Effector memory CD4-positive, alpha-beta T cell (primary cell): Measurements from ENCODE around the gene CTCF.

Experiments
- DNase-seq, 3 donors: peaks; one replicate each; pipeline ENCODE4 v3.0.0-alpha.2; 2020
- H3K27ac ChIP-seq: 2 replicates; pipeline ENCODE4 v1.7.0; 2013; ENCODE audit warnings: mild to moderate bottlenecking, low read length, moderate library complexity; ENCODE audit not compliant: insufficient read depth, poor library complexity, severe bottlenecking
- H3K27me3 ChIP-seq: replicated peaks from 2 replicates; pipeline ENCODE4 v1.7.0; 2013; ENCODE audit warnings: mild to moderate bottlenecking, low read length; ENCODE audit not compliant: insufficient read depth, control insufficient read depth, poor library complexity, severe bottlenecking
- H3K36me3 ChIP-seq: 2 replicates; pipeline ENCODE4 v1.7.0; 2013; ENCODE audit warnings: mild to moderate bottlenecking, low read length, moderate library complexity; ENCODE audit not compliant: control insufficient read depth, insufficient read depth
- H3K4me1 ChIP-seq: 2 replicates; pipeline ENCODE4 v1.7.0; 2013; ENCODE audit warnings: low read length, mild to moderate bottlenecking; ENCODE audit not compliant: control insufficient read depth, insufficient read depth, poor library complexity, severe bottlenecking
- H3K4me3 ChIP-seq: 2 replicates; pipeline ENCODE4 v1.7.0; 2013; ENCODE audit warnings: low read length, low read depth, mild to moderate bottlenecking; ENCODE audit not compliant: insufficient read depth, poor library complexity, severe bottlenecking
- H3K9me3 ChIP-seq: 2 replicates; pipeline ENCODE4 v1.7.0; 2013; ENCODE audit warnings: mild to moderate bottlenecking, low read length, moderate library complexity; ENCODE audit not compliant: control insufficient read depth

CTCF gene

DNA sequence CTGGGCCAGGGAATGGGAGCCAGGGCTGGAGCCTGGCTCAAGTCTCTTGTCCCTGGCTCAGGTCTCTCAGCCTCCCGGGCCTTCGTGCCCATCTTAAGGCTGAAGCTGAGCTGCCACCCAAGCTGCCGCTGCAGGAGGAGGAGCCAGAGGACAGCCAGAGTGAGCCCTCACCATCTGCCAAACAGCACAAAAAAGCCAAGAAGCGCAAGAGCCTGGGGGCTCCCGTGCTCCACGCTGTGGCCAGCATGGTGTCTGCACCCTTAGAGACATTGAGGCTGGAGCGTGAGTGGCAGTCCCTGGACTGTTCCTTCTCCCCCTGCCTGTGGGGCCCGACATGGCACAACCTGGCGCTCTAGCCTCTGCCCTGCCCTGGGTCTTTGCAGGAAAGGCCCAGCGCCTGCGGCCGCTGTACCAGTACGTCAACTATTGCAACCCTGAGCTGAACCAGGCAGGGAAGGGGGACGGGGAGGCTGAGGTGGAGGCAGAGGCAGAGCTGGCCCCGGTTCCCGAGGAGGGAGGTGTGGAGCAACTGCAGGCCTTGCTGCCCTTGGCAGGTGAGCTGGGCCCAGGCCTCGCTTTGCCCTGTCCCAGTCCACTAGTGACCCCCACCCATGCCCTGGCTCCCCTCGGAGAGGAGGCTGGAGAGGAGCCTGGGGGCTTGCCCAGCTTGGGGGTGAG, 105.6 kb downstream of the CTCF start:
- DNase-seq, result peak; percentile 69 to 76 (median 73)
- H3K27me3 ChIP-seq, result no peaks in the 10 kb centered on the region
- H3K27ac ChIP-seq, result peak overlapping the region; percentile 38
- H3K9me3 ChIP-seq, result no peaks in the 10 kb centered on the region
- H3K4me1 ChIP-seq, result peaks cover 20% of the 10 kb centered on the region
- peak overlapping the region; percentile 92 for H3K4me3 ChIP-seq
- no peaks in the 10 kb centered on the region for H3K36me3 ChIP-seq

DNA sequence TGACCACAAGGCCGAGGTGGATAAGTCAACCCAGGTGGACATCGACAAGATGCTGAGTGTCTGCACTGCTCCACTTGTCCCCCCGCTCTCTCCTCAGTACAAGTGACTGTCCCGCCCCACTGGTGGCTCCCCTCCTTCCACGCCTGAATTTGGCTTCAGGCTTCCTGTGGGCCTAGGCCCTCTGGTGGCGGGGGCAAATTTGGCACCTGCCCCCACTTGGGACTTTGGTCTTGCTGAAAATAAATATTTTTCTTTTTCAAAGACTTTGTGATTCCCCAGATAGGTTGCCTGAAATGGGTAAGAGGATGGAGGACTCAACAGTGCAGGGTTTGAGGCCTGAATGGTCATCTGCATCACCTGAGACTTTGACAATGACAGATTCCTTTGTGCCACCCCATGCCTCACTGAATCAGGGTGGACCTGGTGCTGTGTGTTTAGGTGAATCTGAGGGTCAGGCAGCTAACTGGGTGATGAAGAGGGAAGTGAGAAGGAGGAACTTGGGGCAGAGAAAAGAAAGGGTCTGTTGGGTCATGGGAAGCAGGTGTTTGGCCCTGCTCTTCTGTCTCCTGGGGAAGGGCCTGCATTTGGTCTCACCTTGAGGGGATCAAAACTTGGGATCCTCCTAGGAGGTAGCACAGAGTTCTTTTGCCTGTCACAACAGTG, 106.3 kb downstream of the CTCF start:
- Histone ChIP-seq H3K27ac (no peak overlapping the region), H3K9me3 (no peaks in the 10 kb centered on the region), H3K4me1 (peaks cover 20% of the 10 kb centered on the region), H3K4me3 (no peak overlapping the region), H3K27me3 (no peaks in the 10 kb centered on the region), H3K36me3 (no peaks in the 10 kb centered on the region)
- DNase-seq, result no peak

DNA sequence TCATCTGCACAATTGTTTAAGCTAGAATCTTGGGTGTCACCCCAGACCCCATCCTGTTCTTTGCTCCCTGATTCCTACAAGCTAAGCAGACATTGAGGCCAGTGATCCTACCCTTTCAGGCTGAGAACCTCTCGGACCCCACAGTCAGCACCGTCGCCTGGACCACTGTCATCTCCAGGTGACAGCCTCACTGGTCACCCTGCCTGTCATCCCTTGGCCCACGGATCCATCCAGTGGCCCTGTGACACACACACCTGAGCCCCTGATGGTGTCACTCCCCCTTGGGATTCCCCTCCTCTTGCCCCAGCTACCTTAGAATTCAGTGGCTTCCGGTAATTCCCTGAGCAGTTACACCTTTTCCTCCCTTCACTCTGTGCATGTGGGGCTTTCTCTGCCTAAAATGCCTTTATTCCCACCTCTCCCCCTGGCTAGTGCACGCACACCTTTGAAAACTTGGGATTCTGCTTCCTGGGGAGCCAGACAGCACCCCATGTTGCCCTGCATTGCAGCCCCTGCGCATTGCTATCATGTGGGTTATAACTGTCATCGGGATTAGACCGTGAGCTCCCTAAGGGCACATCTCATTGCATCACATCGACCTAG, 107.3 kb downstream of the CTCF start:
- no peak for DNase-seq
- Histone ChIP-seq H3K9me3 (no peaks in the 10 kb centered on the region), H3K4me1 (peaks cover 20% of the 10 kb centered on the region), H3K36me3 (no peaks in the 10 kb centered on the region), H3K27ac (no peak overlapping the region), H3K27me3 (no peaks in the 10 kb centered on the region), H3K4me3 (no peak overlapping the region)

DNA sequence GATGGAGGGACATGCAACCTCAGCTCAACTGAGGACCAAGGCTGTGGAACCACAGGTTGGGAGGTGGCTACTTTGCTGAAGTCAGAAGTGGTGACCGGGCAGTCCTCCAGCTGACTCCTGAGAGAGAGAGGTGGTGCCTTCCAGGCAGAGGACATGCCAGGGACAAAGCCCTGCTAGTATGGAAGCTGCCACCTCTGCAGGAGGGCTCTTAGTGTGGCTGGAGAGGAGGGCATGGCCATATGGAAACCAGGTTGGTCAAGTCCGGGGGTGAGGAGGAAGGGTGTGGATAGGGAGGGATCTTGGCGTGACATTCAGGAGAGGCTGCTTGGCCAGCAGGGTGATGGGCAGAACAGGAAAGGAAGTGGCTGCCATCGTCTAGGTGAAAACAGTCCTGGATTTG, 110.0 kb downstream of the CTCF start:
- H3K27ac ChIP-seq, result no peak overlapping the region
- H3K27me3 ChIP-seq, result no peaks in the 10 kb centered on the region
- no peak overlapping the region for H3K4me3 ChIP-seq
- no peak for DNase-seq
- H3K4me1 ChIP-seq, result peaks cover 8% of the 10 kb centered on the region
- no peaks in the 10 kb centered on the region for H3K9me3 ChIP-seq
- H3K36me3 ChIP-seq, result no peaks in the 10 kb centered on the region

DNA sequence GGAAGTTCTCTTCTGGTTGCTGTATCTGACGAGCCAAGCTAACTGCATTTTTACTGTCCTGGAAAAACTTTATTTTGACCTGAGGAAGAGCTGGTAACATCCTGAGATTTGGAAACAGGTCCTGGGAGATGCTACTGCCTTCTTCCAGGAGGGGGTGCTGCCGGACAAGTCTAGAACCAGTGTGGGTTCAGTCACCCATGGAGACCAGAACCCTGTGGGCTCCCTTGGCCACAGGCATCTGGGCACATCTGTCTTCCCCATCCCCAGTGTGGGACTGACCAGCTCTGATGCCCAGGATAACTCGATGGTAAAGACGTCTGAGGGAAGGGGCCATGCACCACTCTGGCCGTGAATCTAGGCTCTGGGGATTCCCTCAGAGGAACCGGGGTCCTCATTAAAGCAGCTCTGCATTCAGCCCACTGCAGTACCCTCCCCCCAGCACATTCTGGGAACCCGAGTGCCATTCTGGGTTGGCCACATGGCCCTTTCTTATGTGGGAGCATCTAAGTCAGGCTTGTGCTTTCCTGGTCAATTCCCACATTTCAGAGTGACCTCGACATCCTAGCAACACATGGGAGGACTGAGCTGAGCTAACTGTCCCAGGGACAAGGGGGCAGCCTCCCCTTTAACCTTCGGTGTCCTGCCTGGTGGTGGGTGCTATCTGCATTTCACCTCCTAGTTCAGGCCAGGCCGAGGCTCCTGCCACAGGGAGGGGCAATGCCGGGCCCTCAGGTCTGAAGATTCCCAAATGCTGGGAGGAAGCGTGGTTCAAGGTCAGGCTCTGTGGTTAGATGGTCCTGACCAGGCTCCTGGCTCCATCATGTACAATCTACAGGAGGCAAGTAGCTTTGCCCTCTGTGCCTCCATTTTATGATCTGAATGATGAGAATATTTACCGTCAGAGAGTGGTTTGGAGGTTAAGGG, 110.7 kb downstream of the CTCF start:
- H3K4me1 ChIP-seq, result peaks cover 1% of the 10 kb centered on the region
- H3K36me3 ChIP-seq, result no peaks in the 10 kb centered on the region
- no peaks in the 10 kb centered on the region for H3K9me3 ChIP-seq
- DNase-seq, result peak in 1 of 3 donors; percentile 38
- H3K27me3 ChIP-seq, result no peaks in the 10 kb centered on the region
- H3K4me3 ChIP-seq, result no peak overlapping the region
- no peak overlapping the region for H3K27ac ChIP-seq

DNA sequence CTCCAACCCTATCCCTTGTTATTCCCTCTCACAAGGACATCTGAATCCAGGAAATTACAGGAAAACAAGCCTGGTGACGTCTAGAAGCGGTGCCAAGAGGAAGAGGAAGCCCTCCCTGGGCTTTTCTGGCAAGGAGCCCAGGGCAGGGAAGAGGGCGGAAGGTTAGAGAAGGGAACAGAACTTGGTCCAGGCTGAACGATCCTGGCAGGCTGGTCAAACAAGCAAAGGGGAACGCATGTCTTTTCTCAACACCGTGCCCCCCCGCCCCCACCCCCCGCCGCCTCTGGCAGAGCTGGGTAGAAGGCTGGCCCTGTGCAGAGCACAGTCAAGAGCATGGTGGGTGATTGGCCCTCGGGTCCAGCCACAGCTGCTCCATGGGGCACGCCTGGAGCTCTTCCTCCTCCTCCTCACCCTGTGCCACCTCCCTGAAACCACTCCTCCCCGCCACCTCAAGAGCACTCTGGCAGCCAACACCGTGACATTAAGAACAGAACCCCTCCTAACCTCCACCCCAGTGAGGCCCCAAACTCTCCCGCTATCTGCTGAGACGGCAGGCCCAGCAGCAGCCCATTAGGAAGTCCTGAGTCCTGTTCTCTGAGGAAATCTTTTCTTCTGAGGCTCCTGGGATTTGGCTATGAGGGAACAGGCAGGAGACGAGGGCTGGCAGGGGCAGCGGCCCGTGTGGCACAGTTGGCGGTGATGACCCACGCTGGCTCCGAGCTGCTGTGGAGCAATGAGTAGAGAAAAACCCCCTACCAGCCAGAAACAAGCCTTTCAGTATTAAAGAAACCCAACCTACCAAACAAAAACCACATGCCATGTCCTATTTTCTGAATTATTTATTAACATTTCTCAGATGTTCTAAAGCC, 111.6 kb downstream of the CTCF start:
- Histone ChIP-seq H3K4me3 (no peak overlapping the region), H3K36me3 (no peaks in the 10 kb centered on the region), H3K4me1 (no peaks in the 10 kb centered on the region), H3K27me3 (no peaks in the 10 kb centered on the region), H3K9me3 (no peaks in the 10 kb centered on the region), H3K27ac (no peak overlapping the region)
- no peak for DNase-seq

DNA sequence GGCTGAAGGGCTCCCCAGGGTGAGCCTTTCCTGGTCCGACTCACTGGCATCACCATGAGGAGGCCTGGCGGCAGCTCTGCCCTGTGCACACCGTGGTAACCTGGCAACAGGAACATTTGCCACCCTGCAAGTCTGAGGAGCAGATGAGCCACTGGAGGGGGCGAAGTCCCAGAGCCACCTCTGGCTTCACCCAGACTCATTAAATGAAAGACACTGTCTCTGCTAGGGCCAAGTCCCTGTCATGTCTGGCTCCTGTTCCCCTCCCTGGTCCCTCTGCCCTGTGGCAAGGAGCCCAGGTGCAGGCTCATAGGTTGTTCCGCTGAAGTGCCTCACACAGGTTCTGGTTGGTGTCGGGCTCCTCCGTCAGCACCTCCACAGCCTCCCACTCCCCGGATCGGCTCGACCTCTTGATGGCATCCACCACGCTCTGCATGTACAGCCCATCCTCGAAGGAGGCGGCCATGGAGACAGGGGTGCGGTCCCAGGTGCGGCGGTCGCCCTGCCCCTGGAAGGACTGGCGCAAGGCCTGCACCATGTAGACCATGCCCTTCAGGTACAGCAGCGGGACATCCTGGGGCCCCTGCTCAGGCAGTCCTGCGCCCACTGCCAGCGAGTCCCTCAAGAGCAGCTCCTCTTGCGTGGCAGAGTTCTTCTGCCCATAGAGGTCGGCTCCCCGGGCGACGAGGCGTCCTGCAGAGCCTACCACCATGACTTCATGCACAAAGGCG, 112.7 kb downstream of the CTCF start:
- Histone ChIP-seq H3K27ac (no peak overlapping the region), H3K9me3 (no peaks in the 10 kb centered on the region), H3K4me3 (no peak overlapping the region), H3K27me3 (no peaks in the 10 kb centered on the region), H3K36me3 (no peaks in the 10 kb centered on the region), H3K4me1 (no peaks in the 10 kb centered on the region)
- no peak for DNase-seq

DNA sequence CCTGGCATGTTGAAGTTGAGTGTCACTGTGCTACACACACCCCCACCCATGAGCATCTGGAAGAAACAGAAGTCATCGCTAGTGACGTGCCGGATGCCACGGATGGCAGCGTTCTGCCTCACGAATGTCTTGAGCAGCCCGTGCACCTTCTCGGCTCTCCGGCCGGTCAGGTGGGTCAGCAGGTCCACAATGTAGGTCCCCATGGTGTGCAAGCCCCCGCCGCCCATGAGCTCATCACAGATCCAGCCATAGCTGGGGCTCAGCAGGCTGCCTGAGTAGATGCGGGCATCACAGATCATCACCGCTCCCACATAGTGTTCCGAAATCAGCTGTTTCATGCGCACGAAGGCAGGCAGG, 113.2 kb downstream of the CTCF start:
- DNase-seq, result no peak
- Histone ChIP-seq H3K36me3 (no peaks in the 10 kb centered on the region), H3K27ac (no peak overlapping the region), H3K4me3 (no peak overlapping the region), H3K4me1 (no peaks in the 10 kb centered on the region), H3K9me3 (no peaks in the 10 kb centered on the region), H3K27me3 (no peaks in the 10 kb centered on the region)

DNA sequence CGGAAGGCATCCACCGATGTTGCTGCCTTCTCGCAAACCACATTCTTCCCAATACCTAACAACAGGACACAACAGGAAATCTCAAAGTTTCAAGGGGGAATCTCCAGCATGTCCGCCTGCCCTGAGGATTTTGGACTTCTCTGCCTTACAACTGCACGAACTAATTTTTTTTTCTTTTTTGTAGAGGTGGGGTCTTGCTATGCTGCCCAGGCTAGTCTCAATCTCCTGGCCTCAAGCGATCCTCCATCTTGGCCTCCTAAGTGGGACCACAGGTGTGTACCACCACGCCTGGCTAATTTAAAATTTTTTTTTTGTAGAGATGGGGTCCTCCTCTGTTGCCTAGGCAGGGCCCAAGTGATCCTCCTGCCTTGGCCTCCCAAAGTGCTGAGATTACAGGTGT, 113.7 kb downstream of the CTCF start:
- Histone ChIP-seq H3K4me1 (no peaks in the 10 kb centered on the region), H3K36me3 (no peaks in the 10 kb centered on the region), H3K9me3 (no peaks in the 10 kb centered on the region), H3K4me3 (no peak overlapping the region), H3K27me3 (no peaks in the 10 kb centered on the region), H3K27ac (no peak overlapping the region)
- no peak for DNase-seq
